SW480 (cell line): ENCODE results near the gene THEM5.

Experiments
- DNase-seq: peaks from one replicate; pipeline ENCODE4 v3.0.0-alpha.2; 2016; ENCODE audit warnings: low spot score

Gene THEM5

GRCh38 chr1:151819976-151820623 is 33.4 kb downstream of the THEM5 start:
- no peak for DNase-seq

GRCh38 chr1:151819227-151819835 is 34.2 kb downstream of the THEM5 start:
- DNase-seq: no peak

DNA sequence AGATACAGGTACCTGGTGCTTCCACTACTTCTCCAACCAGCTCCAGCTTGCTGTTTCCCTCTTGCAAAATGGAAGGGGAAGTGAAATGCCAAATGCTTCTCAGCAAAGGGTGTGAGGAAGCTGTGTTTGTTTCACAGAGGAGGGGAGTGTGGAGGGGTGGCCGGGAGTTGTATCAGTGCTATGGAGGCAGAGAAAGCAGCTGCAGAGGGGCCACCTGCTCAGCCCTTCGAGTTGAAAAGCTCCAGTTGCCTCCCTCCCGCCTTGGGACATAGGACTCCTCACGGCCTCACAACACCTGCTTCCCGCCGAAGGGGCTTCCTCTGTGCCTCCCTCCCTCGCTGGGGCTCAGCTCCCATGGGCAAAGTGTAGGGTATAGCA is 36.2 kb downstream of the THEM5 start:
- DNase-seq: no peak

- DNase-seq: no peak
These were observed 36.8 kb downstream of the THEM5 start for GRCh38 chr1:151816548-151817352.

GRCh38 chr1:151815716-151816327 is 37.7 kb downstream of the THEM5 start:
- DNase-seq: no peak

DNA sequence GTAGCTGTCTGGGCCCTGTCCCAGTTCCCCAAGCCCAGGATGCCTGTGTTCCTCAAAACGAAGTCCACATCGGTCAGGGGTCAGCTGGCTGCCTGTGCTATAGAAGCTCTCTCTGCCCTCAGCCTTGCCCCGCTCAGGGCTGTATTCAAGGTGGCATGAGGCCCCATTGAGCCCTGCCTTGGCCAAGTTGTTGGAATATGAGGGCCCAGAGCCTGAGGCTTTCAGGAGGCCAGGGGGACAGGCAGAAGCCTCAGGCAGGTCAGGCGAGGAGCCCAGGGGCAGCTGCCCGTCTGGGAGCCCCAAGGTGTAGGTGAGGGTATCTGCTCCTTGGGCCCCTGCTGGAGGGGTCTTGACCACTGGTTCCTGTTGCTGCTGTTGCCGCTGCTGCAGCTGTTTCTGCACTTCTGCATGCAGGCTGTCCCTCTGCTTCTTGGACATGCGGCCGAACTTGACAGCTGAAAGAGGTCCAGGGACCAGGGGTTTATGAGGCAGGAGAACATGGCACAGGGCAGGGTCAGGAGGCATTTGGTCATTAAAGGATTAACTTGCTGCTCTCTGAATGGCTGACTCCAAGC is 38.5 kb downstream of the THEM5 start:
- no peak for DNase-seq

- no peak for DNase-seq
These were observed 39.1 kb downstream of the THEM5 start for GRCh38 chr1:151814426-151814825.

DNA sequence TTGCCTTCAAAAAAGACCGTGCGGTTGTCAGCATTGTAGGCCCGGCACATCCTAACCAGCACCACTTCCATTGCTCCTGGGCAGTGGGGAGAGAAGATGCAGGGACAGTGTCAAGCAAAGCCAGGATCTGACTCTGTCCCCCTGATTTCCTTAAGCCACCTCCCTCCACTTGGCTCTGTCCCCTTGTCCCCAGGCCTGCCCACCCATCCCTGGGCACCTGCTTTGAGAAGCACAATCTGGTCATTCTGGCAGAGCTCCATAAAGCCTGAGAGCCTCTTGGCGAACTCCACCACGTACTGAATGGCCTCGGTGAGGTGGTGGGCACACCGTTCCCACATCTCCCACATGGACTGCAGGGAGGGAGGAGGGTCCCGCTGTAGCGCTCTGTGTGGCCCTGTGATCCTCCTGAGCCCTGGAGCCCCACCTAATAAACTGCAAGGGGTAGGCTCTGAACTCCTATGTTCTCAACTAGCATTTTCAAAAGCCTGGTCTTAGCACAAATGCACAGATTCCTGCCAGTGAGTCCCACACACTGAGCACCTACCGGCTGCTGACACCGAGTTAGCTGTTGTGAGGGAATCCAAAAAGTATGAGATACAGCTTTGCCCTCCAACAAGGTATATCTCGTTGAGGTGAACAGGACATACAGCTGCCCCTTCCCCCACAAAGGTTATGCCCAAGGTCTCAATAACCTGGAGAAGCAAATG is 40.1 kb downstream of the THEM5 start:
- DNase-seq: no peak

- DNase-seq: no peak
These were observed 42.3 kb downstream of the THEM5 start for GRCh38 chr1:151811181-151811580.

- no peak for DNase-seq
These were observed 43.4 kb downstream of the THEM5 start for GRCh38 chr1:151809985-151810556.

DNA sequence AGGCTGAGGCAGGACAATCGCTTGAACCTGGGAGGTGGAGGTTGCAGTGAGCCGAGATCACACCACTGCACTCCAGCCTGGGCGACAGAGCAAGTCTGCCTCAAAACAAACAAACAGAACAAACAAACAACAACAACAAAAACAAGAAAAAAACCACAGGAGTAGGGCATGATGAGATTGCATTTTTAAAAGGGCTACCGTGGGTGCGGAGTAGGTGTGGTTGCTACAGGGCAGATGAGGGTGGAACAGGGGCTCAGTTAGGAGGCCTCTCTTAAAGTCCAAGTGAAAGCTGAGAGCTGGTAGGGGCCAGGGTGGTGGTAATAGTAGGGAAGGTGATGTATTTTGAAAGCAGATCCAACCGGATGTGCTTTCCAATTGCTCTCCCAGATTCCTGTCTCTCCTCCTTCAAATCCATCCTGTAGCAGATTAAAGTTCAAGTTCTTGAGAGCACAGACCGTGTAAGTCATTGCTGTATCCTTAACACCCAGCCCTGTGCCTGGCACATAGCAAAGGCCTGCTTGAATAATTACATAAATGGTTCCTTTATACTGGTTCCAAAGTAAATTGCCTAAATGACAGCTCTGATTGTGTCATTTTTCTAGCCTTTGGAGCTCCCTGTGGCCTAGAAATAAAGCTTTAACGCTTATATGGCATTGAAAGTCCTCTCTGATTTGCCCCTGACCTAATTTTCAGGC is 44.1 kb downstream of the THEM5 start:
- no peak for DNase-seq

DNA sequence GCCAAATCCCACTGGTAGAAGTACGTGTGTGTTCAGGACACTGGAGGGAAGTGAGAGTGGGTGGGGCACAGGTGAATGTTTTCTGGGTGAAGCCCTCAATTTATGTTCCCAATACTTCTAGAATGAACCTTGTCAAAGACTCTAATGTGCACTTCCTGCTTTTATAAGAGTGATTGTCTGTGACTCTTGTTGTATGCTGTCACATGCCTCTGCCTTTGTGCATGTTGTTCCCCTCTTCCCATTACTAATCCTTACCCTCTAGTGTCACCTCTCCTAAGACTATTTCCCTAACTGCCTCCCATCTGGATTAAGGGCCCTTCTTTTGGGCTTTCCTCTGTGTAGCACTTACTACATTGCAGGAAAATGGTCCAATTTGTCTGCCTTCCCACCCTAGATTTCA is 45.7 kb downstream of the THEM5 start:
- no peak for DNase-seq

DNA sequence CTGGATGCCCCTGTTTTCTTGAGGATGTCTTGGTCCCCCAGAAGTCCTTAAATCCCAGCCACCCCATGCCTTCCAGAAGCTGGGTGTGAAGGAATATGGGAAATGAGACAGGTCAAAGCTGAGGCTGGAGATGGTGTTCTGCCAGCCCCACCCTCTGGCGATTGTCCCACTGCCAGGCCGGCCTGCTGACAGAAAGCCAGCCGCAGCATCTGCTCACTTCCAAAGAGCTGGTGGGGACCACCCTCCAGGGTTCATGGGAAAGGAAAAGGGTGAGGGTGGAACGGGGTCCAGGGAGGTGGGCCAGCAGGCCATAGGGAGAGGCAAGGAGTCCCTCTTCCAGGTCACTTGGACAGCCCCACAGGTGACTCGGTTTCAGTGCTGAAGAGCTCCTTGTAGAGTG is 46.4 kb downstream of the THEM5 start:
- DNase-seq: no peak

GRCh38 chr1:151806170-151806569 is 47.3 kb downstream of the THEM5 start:
- no peak for DNase-seq

DNA sequence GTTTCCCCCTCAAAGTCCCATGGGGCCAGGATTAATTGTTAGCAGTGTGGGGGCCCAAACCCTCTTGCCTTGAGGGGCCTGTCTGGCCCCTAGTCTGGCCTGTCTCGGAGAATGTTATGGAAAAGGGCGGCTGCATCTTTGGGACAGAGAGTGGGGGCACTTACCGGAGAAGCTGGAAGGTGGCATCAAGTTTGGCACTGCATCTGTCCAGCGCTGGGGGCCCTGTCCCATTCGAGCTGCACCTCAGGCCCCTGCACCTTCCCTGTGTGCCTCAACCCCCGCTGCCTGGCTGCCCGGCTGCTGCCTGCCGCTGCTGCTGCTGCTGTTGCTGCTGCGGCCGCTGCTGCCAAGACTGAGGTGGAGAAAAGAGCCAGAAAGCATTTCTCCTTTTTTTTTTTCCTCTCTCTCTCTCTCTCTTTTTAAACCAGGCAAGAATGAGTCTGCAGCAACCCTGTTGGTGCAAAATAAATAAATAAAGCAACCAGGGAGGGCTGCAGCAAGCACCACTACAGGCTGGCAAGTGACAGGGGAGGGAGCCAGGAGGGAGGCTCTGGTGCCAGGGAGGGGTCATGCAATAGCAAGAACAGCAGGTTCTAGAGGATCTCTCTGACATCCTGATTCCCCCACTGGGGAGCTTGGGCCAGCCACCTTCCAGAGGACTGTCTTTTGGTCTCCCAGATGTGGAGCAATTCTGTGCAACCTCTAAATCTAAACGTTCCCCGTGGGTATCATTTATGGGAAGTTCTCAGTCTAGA is 48.3 kb downstream of the THEM5 start, which contains the start of gene LINGO4:
Gene LINGO4 (minus strand): TSS at position 354 of the 755 bp plus-strand sequence. CDS start 2,715 bp downstream, outside the sequence.
- DNase-seq: no peak

DNA sequence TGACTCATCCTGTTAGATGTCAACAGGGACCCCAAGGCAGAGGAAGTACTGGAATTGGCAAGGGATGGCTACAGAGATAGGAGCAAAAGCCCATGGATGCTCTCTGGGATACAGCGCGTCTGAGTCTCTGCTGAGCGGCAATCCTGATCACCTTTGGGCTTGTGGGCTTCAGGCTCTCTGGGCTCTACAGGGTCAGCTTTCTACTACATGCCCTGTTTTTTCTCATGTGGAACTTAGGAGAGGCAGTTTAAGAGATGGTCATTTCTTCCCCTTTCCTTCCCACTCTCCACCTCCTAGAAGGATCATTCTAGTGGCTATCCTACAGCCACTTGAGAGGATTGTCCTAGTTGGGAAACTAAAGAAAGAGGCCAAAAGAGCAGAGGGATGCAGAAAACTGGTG is 49.6 kb downstream of the THEM5 start:
- no peak for DNase-seq

DNA sequence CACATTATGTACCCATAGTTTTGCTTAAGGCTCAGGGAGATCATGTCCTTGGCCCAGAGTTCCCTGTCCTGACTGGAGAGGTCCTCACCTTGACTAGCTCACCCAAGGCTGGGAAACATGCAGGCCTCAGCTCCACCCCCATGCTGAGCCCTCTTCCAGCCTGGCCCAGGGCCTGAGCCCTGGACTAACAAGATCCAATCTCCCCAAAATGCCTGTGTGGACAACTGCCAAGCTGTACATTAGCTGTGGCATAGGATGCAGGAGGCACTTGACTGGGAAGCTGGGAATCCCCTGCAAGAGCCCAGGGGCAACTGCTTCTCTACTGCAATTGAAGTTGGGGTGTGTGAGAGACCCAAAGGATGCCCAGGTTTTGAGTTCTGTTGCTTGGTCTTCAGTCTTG is 50.3 kb downstream of the THEM5 start:
- DNase-seq: no peak

- no peak for DNase-seq
These were observed 51.1 kb downstream of the THEM5 start for GRCh38 chr1:151802372-151802771.

DNA sequence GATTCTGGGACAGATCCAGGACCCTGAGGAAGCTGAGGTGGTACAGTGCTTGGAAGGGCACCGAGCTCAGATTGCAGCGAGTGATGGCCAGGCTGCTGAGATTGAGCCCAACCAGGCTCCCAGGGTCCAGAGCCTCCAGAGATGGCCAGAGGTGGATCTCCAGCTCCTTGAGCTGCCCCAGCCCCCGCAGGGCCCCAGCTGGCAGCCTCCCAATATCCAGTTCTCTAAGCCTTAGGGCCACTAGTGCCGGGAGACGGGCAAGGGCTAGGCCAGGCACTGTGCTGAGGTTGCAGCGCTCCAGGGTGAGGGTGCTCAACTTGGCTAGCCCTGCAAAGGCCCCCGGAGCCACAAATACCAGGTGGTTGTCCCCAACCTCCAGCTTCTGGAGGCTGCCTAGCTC is 51.7 kb downstream of the THEM5 start:
- no peak for DNase-seq

DNA sequence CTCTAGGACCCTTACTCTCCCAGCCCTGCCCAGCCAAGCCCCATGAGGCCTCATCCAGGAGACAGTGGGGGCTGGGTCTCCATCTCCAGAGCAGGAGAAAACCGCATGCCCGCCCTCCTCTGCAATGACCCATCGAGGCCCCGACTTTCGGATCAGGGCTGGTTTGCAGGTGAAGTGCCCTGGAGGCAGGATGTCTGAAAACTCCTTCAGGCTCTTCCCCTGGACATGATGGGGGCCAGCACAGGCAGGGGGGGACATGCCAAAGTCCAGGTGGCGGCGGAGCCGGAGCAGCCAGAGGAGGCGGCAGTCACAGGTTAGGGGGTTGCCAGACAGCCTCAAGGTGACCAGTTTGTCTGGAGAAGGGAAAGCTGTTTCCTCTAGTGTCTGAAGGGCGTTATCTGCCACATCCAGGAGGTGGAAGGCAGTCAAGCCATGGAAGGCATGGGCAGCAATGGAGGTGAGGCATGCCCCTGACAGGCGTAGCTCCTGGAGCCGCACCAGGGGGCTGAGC is 52.1 kb downstream of the THEM5 start:
- no peak for DNase-seq
